ENCODE data around the gene MICB. TPM values are rescaled to one million over a fixed set of nuclear protein-coding genes. Genes with fewer than 3 reads are reported as not detected.
"Not testable (repeated sequence)": the region's sequence is repeated elsewhere in the genome, so short reads cannot be mapped to it uniquely, and the experiment has no call there.

MICB gene
- total RNA-seq, 5 donors from 2014 or later (not counting 1 experiment from before 2014, with no cell fraction given) = 15.7 to 21.7 (median 16.1) TPM

- not testable (repeated sequence) for H3K36me3 ChIP-seq (ENCODE audit: control insufficient read depth in 2 of 2, extremely low read depth in 1 of 2, insufficient read depth in 1 of 2, low read length in 1 of 2); H3K27me3 ChIP-seq (replicated peaks in 1 of 2; ENCODE audit: control insufficient read depth in 2 of 2, extremely low read depth in 1 of 2, insufficient read depth in 2 of 2, low read length in 1 of 2); DNase-seq; H3K9me3 Mint-ChIP-seq; ATAC-seq (replicated peaks in 1 of 4); H3K27me3 Mint-ChIP-seq; H3K9me3 ChIP-seq; H3K36me3 Mint-ChIP-seq
- Mint-ChIP-seq H3K4me3 (peak overlapping the region; percentile 83 to 89 (median 88)), H3K4me1 (peaks cover 70 to 73% (median 73%) of the 10 kb centered on the region in 3 donors), H3K27ac (peak overlapping the region; percentile 90 to 91)
- Histone ChIP-seq H3K27ac (ENCODE audit: low read length) (peak overlapping the region; percentile 74), H3K4me3 (ENCODE audit: control insufficient read depth in 1 of 2, extremely low read depth in 1 of 2, low read length in 1 of 2) (peak overlapping the region in 1 of 2 donors; percentile 78), H3K4me1 (ENCODE audit: control insufficient read depth in 1 of 2, extremely low read depth in 1 of 2, insufficient read depth in 2 of 2, low read length in 2 of 2) (peaks cover 13 to 61% of the 10 kb centered on the region in 2 experiments)
- ChIA-PET POLR2A (interaction anchor here (0.7 to 1.3 kb wide), 2 partner anchors 42 to 45 kb away, joined by 3 to 5 read pairs (median 4); partner anchors contain the start of gene DDX39B (in 2 of the 2)), CTCF (interaction anchor here in 1 of 2 donors (0.5 to 5.3 kb wide), 3 partner anchors 45 to 333 kb away, joined by 4 to 30 read pairs (median 4); partner anchors contain the start of gene DDX39B)
- 40% methylated on average over 4 of the region's 4 CpGs for WGBS (ENCODE audit: insufficient coverage)
These were observed 1.1 kb upstream of the MICB start for GRCh38 chr6:31496826-31497225.

DNA sequence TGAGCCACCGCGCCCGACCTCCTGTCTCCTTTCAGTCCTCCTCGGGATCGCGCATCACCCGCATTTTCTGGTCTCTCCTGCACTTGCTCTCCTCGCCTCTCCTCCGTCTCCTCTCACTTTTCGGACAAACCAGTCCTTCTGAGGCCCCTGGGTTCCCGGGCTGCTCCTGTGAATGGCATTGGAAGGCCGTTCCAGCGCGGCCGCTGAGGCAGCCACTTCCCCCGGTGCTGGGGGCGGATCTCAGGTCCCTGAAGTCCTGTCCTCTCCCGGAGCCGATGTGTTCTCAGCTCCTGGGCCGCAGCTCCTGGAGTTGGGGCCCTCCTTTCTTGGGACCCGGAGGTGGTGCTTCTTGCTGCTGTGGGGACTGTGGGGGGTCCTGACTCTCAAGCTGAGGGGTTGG is 803 bp downstream of the MICB start:
- Histone ChIP-seq H3K36me3 (ENCODE audit: control insufficient read depth in 2 of 2, extremely low read depth in 1 of 2, insufficient read depth in 1 of 2, low read length in 1 of 2) (no peaks in the 10 kb centered on the region), H3K27ac (ENCODE audit: low read length) (no peak overlapping the region), H3K4me1 (ENCODE audit: control insufficient read depth in 1 of 2, extremely low read depth in 1 of 2, insufficient read depth in 2 of 2, low read length in 2 of 2) (peaks cover 8 to 44% of the 10 kb centered on the region in 2 experiments), H3K9me3 (no peaks in the 10 kb centered on the region), H3K4me3 (ENCODE audit: control insufficient read depth in 1 of 2, extremely low read depth in 1 of 2, low read length in 1 of 2) (peak overlapping the region in 1 of 2 donors; percentile 78), H3K27me3 (replicated peaks in 1 of 2; ENCODE audit: control insufficient read depth in 2 of 2, extremely low read depth in 1 of 2, insufficient read depth in 2 of 2, low read length in 1 of 2) (no peaks in the 10 kb centered on the region)
- Mint-ChIP-seq H3K9me3 (no peaks in the 10 kb centered on the region), H3K36me3 (no peaks in the 10 kb centered on the region), H3K27me3 (no peaks in the 10 kb centered on the region), H3K4me3 (peak overlapping the region; percentile 83 to 88 (median 86)), H3K27ac (peak overlapping the region; percentile 36 to 69), H3K4me1 (peaks cover 75 to 79% (median 78%) of the 10 kb centered on the region in 3 donors)
- CTCF ChIA-PET = interaction anchor here in 1 of 2 donors (0.6 to 1.4 kb wide), 3 partner anchors 43 to 630 kb away, joined by 3 to 5 read pairs (median 3); no protein-coding TSS in a partner anchor
- POLR2A ChIA-PET = interaction anchor here in 1 of 2 donors (0.6 kb wide), 1 partner anchor 41 kb away, joined by 8 read pairs; no protein-coding TSS in a partner anchor
- ATAC-seq (replicated peaks in 1 of 4) = no peak
- DNase-seq = no peak
- 56% methylated on average over 12 of the region's 21 CpGs for WGBS (ENCODE audit: insufficient coverage)

DNA sequence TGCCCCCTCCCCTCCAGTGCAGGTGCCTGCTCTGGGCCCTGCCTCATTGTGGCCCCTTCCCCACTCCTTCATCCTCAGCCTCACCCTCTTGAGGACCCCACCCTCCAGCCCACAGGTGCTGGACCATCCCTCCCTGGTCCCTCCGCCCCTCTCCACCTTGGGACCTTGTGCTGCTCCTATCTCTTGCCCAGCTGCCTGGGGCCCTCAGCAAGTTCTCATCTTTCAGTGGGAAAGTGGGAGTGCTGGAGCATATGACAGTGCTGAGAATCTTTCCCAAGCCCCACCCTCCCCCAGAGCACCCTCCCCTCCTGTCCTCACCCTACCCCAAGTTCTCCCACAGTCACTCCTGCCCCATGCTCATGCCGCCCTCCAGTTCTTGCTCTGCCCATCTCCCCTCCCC is 1.7 kb downstream of the MICB start:
- CTCF ChIA-PET, H3K36me3 Mint-ChIP-seq: not testable (repeated sequence)

DNA sequence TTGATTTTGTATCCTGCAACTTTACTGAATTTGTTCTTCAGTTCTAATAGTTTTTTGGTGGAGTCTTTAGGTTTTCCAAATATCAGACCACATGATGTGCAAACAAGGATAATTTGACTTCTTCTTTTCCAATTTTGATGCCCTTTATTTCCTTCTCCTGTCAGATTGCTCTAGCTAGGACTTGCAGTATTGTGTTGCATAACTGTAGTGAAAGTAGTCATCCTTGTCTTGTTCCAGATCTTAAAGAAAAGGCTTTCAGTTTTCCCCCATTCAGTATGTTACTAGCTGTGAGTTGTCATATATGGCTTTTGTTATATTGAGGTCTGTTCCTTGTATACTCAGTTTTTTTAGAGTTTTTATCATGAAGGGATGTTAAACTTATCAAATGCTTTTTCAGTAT is 4.6 kb downstream of the MICB start:
- Mint-ChIP-seq H3K4me3 (no peak overlapping the region), H3K36me3 (peaks cover 19% of the 10 kb centered on the region), H3K27me3 (no peaks in the 10 kb centered on the region), H3K9me3 (no peaks in the 10 kb centered on the region), H3K27ac (peak overlapping the region; percentile 12 to 32), H3K4me1 (peaks cover 53 to 60% (median 58%) of the 10 kb centered on the region in 3 donors)
- H3K4me1 ChIP-seq (ENCODE audit: control insufficient read depth in 1 of 2, extremely low read depth in 1 of 2, insufficient read depth in 2 of 2, low read length in 2 of 2) = peaks cover 0 to 15% of the 10 kb centered on the region in 2 experiments
- H3K36me3 ChIP-seq (ENCODE audit: control insufficient read depth in 2 of 2, extremely low read depth in 1 of 2, insufficient read depth in 1 of 2, low read length in 1 of 2) = peaks cover 3 to 25% of the 10 kb centered on the region in 2 donors
- H3K9me3 ChIP-seq = no peaks in the 10 kb centered on the region
- H3K27me3 ChIP-seq (replicated peaks in 1 of 2; ENCODE audit: control insufficient read depth in 2 of 2, extremely low read depth in 1 of 2, insufficient read depth in 2 of 2, low read length in 1 of 2) = no peaks in the 10 kb centered on the region
- ATAC-seq (replicated peaks in 1 of 4) (no peak), DNase-seq (no peak)
- POLR2A ChIA-PET = interaction anchor here in 1 of 2 donors (0.6 kb wide), 1 partner anchor 75 kb away, joined by 3 read pairs; no protein-coding TSS in a partner anchor
- CTCF ChIA-PET = no interaction called here
- H3K4me3 ChIP-seq (ENCODE audit: control insufficient read depth in 1 of 2, extremely low read depth in 1 of 2, low read length in 1 of 2) = no peak overlapping the region
- H3K27ac ChIP-seq (ENCODE audit: low read length) = no peak overlapping the region

More for the DNA sequence above, 1.7 kb downstream of the MICB start:
- H3K27ac ChIP-seq (ENCODE audit: low read length); H3K27ac Mint-ChIP-seq; H3K9me3 ChIP-seq; POLR2A ChIA-PET; H3K27me3 ChIP-seq (replicated peaks in 1 of 2; ENCODE audit: control insufficient read depth in 2 of 2, extremely low read depth in 1 of 2, insufficient read depth in 2 of 2, low read length in 1 of 2); H3K36me3 ChIP-seq (ENCODE audit: control insufficient read depth in 2 of 2, extremely low read depth in 1 of 2, insufficient read depth in 1 of 2, low read length in 1 of 2); DNase-seq; ATAC-seq (replicated peaks in 1 of 4); H3K9me3 Mint-ChIP-seq; H3K4me3 ChIP-seq (ENCODE audit: control insufficient read depth in 1 of 2, extremely low read depth in 1 of 2, low read length in 1 of 2); H3K27me3 Mint-ChIP-seq: not testable (repeated sequence)
- H3K4me1 Mint-ChIP-seq = peaks cover 74 to 82% (median 75%) of the 10 kb centered on the region in 3 donors
- peaks cover 8 to 42% of the 10 kb centered on the region in 2 experiments for H3K4me1 ChIP-seq (ENCODE audit: control insufficient read depth in 1 of 2, extremely low read depth in 1 of 2, insufficient read depth in 2 of 2, low read length in 2 of 2)
- H3K4me3 Mint-ChIP-seq = peak overlapping the region; percentile 83 to 88 (median 86)
- WGBS (ENCODE audit: insufficient coverage) = no CpG with 5 or more reads among the region's 2 CpGs

GRCh38 chr6:31509036-31509435 is 11.1 kb downstream of the MICB start:
- H3K27me3 ChIP-seq (replicated peaks in 1 of 2; ENCODE audit: control insufficient read depth in 2 of 2, extremely low read depth in 1 of 2, insufficient read depth in 2 of 2, low read length in 1 of 2); H3K27ac ChIP-seq (ENCODE audit: low read length); H3K9me3 Mint-ChIP-seq; H3K4me1 Mint-ChIP-seq; POLR2A ChIA-PET; H3K27ac Mint-ChIP-seq; H3K4me3 ChIP-seq (ENCODE audit: control insufficient read depth in 1 of 2, extremely low read depth in 1 of 2, low read length in 1 of 2); H3K4me3 Mint-ChIP-seq; CTCF ChIA-PET; H3K27me3 Mint-ChIP-seq; H3K4me1 ChIP-seq (ENCODE audit: control insufficient read depth in 1 of 2, extremely low read depth in 1 of 2, insufficient read depth in 2 of 2, low read length in 2 of 2); H3K9me3 ChIP-seq; ATAC-seq (replicated peaks in 1 of 4); DNase-seq: not testable (repeated sequence)
- H3K36me3 Mint-ChIP-seq = peaks cover 40% of the 10 kb centered on the region
- H3K36me3 ChIP-seq (ENCODE audit: control insufficient read depth in 2 of 2, extremely low read depth in 1 of 2, insufficient read depth in 1 of 2, low read length in 1 of 2) = peaks cover 10 to 52% of the 10 kb centered on the region in 2 donors
- WGBS (ENCODE audit: insufficient coverage) = 100% methylated on average over 1 of the region's 2 CpGs

GRCh38 chr6:31510007-31510406 is 12.1 kb downstream of the MICB start:
- H3K27me3 ChIP-seq (replicated peaks in 1 of 2; ENCODE audit: control insufficient read depth in 2 of 2, extremely low read depth in 1 of 2, insufficient read depth in 2 of 2, low read length in 1 of 2) = no peaks in the 10 kb centered on the region
- DNase-seq (no peak), ATAC-seq (replicated peaks in 1 of 4) (no peak)
- H3K36me3 Mint-ChIP-seq = peaks cover 37% of the 10 kb centered on the region
- H3K27me3 Mint-ChIP-seq = no peaks in the 10 kb centered on the region
- no peaks in the 10 kb centered on the region for H3K9me3 ChIP-seq
- no peak overlapping the region for H3K27ac Mint-ChIP-seq
- H3K4me3 Mint-ChIP-seq = no peak overlapping the region
- WGBS (ENCODE audit: insufficient coverage) = 100% methylated on average over 2 of the region's 4 CpGs
- no peak overlapping the region for H3K4me3 ChIP-seq (ENCODE audit: control insufficient read depth in 1 of 2, extremely low read depth in 1 of 2, low read length in 1 of 2)
- H3K27ac ChIP-seq (ENCODE audit: low read length) = no peak overlapping the region
- POLR2A ChIA-PET = no interaction called here
- CTCF ChIA-PET = no interaction called here
- H3K4me1 Mint-ChIP-seq = peaks cover 2 to 7% (median 2%) of the 10 kb centered on the region in 3 donors
- no peaks in the 10 kb centered on the region for H3K9me3 Mint-ChIP-seq
- no peaks in the 10 kb centered on the region for H3K4me1 ChIP-seq (ENCODE audit: control insufficient read depth in 1 of 2, extremely low read depth in 1 of 2, insufficient read depth in 2 of 2, low read length in 2 of 2)
- peaks cover 10 to 52% of the 10 kb centered on the region in 2 donors for H3K36me3 ChIP-seq (ENCODE audit: control insufficient read depth in 2 of 2, extremely low read depth in 1 of 2, insufficient read depth in 1 of 2, low read length in 1 of 2)

Measured in T-cell (primary cell).